DND-41 (cell line): ENCODE measurements around the gene RNF175.

Experiments
- ATAC-seq: fragments of 200-7000 bp; cut with Tn5 transposase; 3 replicates; pipeline ENCODE4 v1.9.1; 2021; ENCODE audit warnings: low read depth; ENCODE audit not compliant: insufficient read depth
- DNase-seq: peaks from one replicate; pipeline ENCODE4 v3.0.0-alpha.2; 2020
- H2AFZ ChIP-seq: 2 replicates; pipeline ENCODE4 v1.6.0; 2012; ENCODE audit warnings: low read depth, low read length
- H3K27ac ChIP-seq: 2 replicates; pipeline ENCODE4 v1.5.1; 2012; ENCODE audit warnings: low read length, inconsistent platforms
- H3K27me3 ChIP-seq: fragments of 200-600 bp; sonication (generic); 2 replicates; pipeline ENCODE4 v1.6.0; 2012; ENCODE audit warnings: low read length, mild to moderate bottlenecking, inconsistent platforms; ENCODE audit not compliant: insufficient read depth, poor library complexity
- H3K36me3 ChIP-seq: 2 replicates; pipeline ENCODE4 v1.5.1; 2012; ENCODE audit warnings: low read length, inconsistent platforms; ENCODE audit not compliant: insufficient read depth
- H3K4me1 ChIP-seq: 2 replicates; pipeline ENCODE4 v1.5.1; 2012; ENCODE audit warnings: mild to moderate bottlenecking, low read length; ENCODE audit not compliant: insufficient read depth
- H3K4me2 ChIP-seq: 2 replicates; pipeline ENCODE4 v1.6.0; 2012; ENCODE audit warnings: mild to moderate bottlenecking, moderate library complexity, low read length, inconsistent platforms; ENCODE audit not compliant: insufficient read depth
- H3K4me3 ChIP-seq, 2 experiments: fragments of 200-600 bp in 1 of 2; shearing (Covaris generic) in 1 of 2; 2 replicates each; pipeline ENCODE4 v1.5.1; 2012 to 2016; ENCODE audit warnings: inconsistent platforms in 2 of 2, low read length in 2 of 2, mild to moderate bottlenecking in 2 of 2, low read depth in 1 of 2, moderate library complexity in 1 of 2
- H3K79me2 ChIP-seq: 2 replicates; pipeline ENCODE4 v1.6.0; 2012; ENCODE audit warnings: low read length, inconsistent platforms; ENCODE audit not compliant: insufficient read depth
- H3K9ac ChIP-seq: 2 replicates; pipeline ENCODE4 v1.6.0; 2012; ENCODE audit warnings: low read depth, mild to moderate bottlenecking, inconsistent platforms, low read length, moderate library complexity
- H3K9me3 ChIP-seq: 2 replicates; pipeline ENCODE4 v1.5.1; 2012; ENCODE audit warnings: low read length, moderate library complexity, mild to moderate bottlenecking, inconsistent platforms; ENCODE audit not compliant: insufficient read depth, severe bottlenecking
- H4K20me1 ChIP-seq: 2 replicates; pipeline ENCODE4 v1.6.0; 2012; ENCODE audit warnings: low read length; ENCODE audit not compliant: insufficient read depth
- CTCF ChIP-seq: IDR thresholded peaks from 2 replicates; pipeline ENCODE4 v1.5.1; 2012; ENCODE audit warnings: borderline replicate concordance, low read length, moderate library complexity, mild to moderate bottlenecking; ENCODE audit not compliant: poor library complexity, severe bottlenecking; ENCODE audit errors: extremely low read depth
- EZH2 ChIP-seq: IDR thresholded peaks from 3 replicates; pipeline ENCODE4 v1.6.1; 2012; ENCODE audit warnings: borderline replicate concordance, low read depth, mild to moderate bottlenecking, moderate library complexity, low read length, inconsistent platforms; ENCODE audit not compliant: severe bottlenecking

RNF175 gene

GRCh38 chr4:153758136-153758535, 1.7 kb downstream of the RNF175 start:
- Histone ChIP-seq H3K4me3 (no peak overlapping the region), H3K4me1 (no peaks in the 10 kb centered on the region), H3K36me3 (no peaks in the 10 kb centered on the region), H3K27me3 (no peaks in the 10 kb centered on the region), H3K4me2 (no peak overlapping the region), H3K27ac (no peak overlapping the region), H2AFZ (no peak overlapping the region), H3K9ac (no peak overlapping the region), H3K9me3 (no peaks in the 10 kb centered on the region), H4K20me1 (no peaks in the 10 kb centered on the region), H3K79me2 (no peaks in the 10 kb centered on the region)
- no peak for DNase-seq
- no peak for ATAC-seq
- TF ChIP-seq EZH2: no peak
- no peak for TF ChIP-seq CTCF

GRCh38 chr4:153757407-153757806, 2.4 kb downstream of the RNF175 start:
- no peaks in the 10 kb centered on the region for H3K4me1 ChIP-seq
- TF ChIP-seq EZH2 (no peak), CTCF (no peak)
- no peak overlapping the region for H3K27ac ChIP-seq
- H3K4me2 ChIP-seq: no peak overlapping the region
- H3K36me3 ChIP-seq: no peaks in the 10 kb centered on the region
- no peaks in the 10 kb centered on the region for H4K20me1 ChIP-seq
- no peak overlapping the region for H3K9ac ChIP-seq
- H2AFZ ChIP-seq: no peak overlapping the region
- ATAC-seq (no peak), DNase-seq (no peak)
- H3K9me3 ChIP-seq: no peaks in the 10 kb centered on the region
- H3K79me2 ChIP-seq: no peaks in the 10 kb centered on the region
- no peak overlapping the region for H3K4me3 ChIP-seq
- H3K27me3 ChIP-seq: no peaks in the 10 kb centered on the region

GRCh38 chr4:153755186-153755585, 4.6 kb downstream of the RNF175 start:
- no peaks in the 10 kb centered on the region for H3K27me3 ChIP-seq
- H3K36me3 ChIP-seq: no peaks in the 10 kb centered on the region
- H3K4me2 ChIP-seq: no peak overlapping the region
- no peaks in the 10 kb centered on the region for H3K4me1 ChIP-seq
- H3K9ac ChIP-seq: no peak overlapping the region
- H3K27ac ChIP-seq: no peak overlapping the region
- no peaks in the 10 kb centered on the region for H3K9me3 ChIP-seq
- no peak for ATAC-seq
- H4K20me1 ChIP-seq: no peaks in the 10 kb centered on the region
- no peak for DNase-seq
- no peak overlapping the region for H2AFZ ChIP-seq
- no peak for TF ChIP-seq CTCF
- no peak for TF ChIP-seq EZH2
- H3K79me2 ChIP-seq: no peaks in the 10 kb centered on the region
- H3K4me3 ChIP-seq: no peak overlapping the region
